RWPE1 (cell line): ENCODE data around the gene C10orf95.

ENCODE experiments used
- CTCF ChIA-PET: fragments of 350-600 bp; sonication (Branson Sonifier 250); formaldehyde crosslinking; extraction: SDS; loops from one replicate; lab custom pipeline; 2021; lab: Yijun Ruan, JAX
- POLR2A ChIA-PET: fragments of 400-600 bp; formaldehyde crosslinking; extraction: SDS; loops from one replicate; lab custom pipeline; 2020; ENCODE audit warnings: antibody characterized with exemption; ENCODE audit not compliant: low non-redundant PET; lab: Yijun Ruan, JAX
- DNase-seq: peaks from one replicate; pipeline ENCODE4 v3.0.0; 2012; ENCODE audit warnings: low spot score
- H3K27ac ChIP-seq: fragments of 450-650 bp; 2 replicates; pipeline ENCODE4 v1.5.1; 2017
- CTCF ChIP-seq: fragments of 450-650 bp; conservative IDR thresholded peaks from 2 replicates; pipeline ENCODE4 v1.5.1; 2017; ENCODE audit warnings: low read depth, mild to moderate bottlenecking

The C10orf95 gene

GRCh38 chr10:102452672-102453340, 1.5 kb upstream of the C10orf95 start:
- peak; percentile 50 for DNase-seq
- ChIA-PET CTCF (interaction anchor here (0.6 to 1.8 kb wide), 6 partner anchors 14 to 286 kb away, joined by 3 to 9 read pairs (median 4); no protein-coding TSS in a partner anchor), POLR2A (interaction anchor here (0.6 to 1.0 kb wide), 4 partner anchors 9 to 179 kb away, joined by 3 to 8 read pairs (median 4); no protein-coding TSS in a partner anchor)
- peak overlapping the region; percentile 88 for H3K27ac ChIP-seq
- TF ChIP-seq CTCF = no peak

- H3K27ac ChIP-seq = peak overlapping the region; percentile 88
- peak; percentile 76 for DNase-seq
- POLR2A ChIA-PET = interaction anchor here (0.6 to 2.4 kb wide), 9 partner anchors 10 to 133 kb away, joined by 3 to 12 read pairs (median 3); partner anchors contain the start of genes CUEDC2 and FBXL15
- TF ChIP-seq CTCF = no peak
- CTCF ChIA-PET = interaction anchor here (0.6 to 1.6 kb wide), 5 partner anchors 18 to 72 kb away, joined by 3 to 5 read pairs (median 3); partner anchors contain the start of gene CUEDC2
Observed at GRCh38 chr10:102450374-102451104, 804 bp downstream of the C10orf95 start.

- DNase-seq = no peak
- H3K27ac ChIP-seq = peak overlapping the region; percentile 88
- ChIA-PET CTCF (interaction anchor here (0.6 to 1.0 kb wide), 4 partner anchors 17 to 98 kb away, joined by 3 to 4 read pairs (median 3); partner anchors contain the start of gene CUEDC2), POLR2A (interaction anchor here (0.7 to 2.4 kb wide), 5 partner anchors 9 to 29 kb away, joined by 3 to 12 read pairs (median 9); partner anchors contain the start of genes CUEDC2 and FBXL15)
- no peak for TF ChIP-seq CTCF
Observed at GRCh38 chr10:102450124-102450373, 1.3 kb downstream of the C10orf95 start.

DNA sequence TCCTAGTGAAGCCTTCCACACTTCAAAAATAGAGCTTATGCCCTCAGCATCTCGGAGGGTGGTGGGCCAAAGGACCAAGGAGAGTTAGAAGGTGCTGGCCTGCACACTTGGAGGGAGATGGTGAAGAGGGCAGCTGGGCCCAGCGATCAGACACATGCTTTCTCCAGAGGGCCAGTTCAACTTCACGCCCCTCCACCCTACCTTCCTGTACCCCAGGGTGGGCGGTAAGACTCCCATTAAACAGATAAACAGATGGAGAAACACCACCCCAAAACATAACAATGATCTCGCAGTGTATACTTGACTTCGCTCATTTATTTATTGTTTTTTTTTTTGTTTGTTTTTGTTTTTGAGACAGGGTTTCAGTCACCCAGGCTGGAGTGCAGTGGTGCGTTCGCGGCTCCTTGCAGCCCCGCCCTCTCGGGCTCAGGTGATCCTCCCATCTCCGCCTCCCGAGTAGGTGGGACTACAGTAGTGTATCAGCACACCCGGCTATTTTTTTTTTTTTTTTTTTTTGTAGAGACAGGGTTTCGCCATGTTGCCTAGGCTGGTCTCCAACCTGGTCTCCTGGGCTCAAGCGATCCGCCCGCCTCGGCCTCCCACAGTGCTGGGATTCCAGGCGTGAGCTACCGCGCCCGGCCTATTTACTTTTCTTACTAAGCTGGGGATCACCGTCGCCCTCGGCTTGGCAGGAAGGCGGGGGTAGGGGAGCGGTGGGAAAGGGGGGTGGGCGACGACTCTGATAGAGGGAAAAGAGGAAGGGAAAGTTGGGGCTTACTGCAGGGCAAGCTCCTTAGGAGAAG, 1.8 kb downstream of the C10orf95 start:
- ChIA-PET CTCF (interaction anchor here (0.6 to 1.4 kb wide), 4 partner anchors 17 to 98 kb away, joined by 3 to 4 read pairs (median 3); partner anchors contain the start of gene CUEDC2), POLR2A (interaction anchor here (0.7 to 2.4 kb wide), 2 partner anchors 9 to 17 kb away, joined by 11 to 12 read pairs; partner anchors contain the start of gene CUEDC2)
- peak; percentile 71 for DNase-seq
- H3K27ac ChIP-seq = peak overlapping the region; percentile 88
- no peak for TF ChIP-seq CTCF

GRCh38 chr10:102444851-102445250, 6.5 kb downstream of the C10orf95 start:
- H3K27ac ChIP-seq = no peak overlapping the region
- CTCF ChIA-PET = interaction anchor here (0.6 kb wide), 1 partner anchor 12 kb away, joined by 3 read pairs; no protein-coding TSS in a partner anchor
- POLR2A ChIA-PET = no interaction called here

More at GRCh38 chr10:102444851-102445250, 6.5 kb downstream of the C10orf95 start:
- TF ChIP-seq CTCF = no peak
- DNase-seq = no peak
